GM10248 (cell line): ENCODE measurements around the gene CDC6.

Experiments
- CTCF ChIA-PET: fragments of 300-600 bp; sonication (Branson Sonifier 250); formaldehyde crosslinking; extraction: SDS; loops from one replicate; lab custom pipeline; 2021; ENCODE audit warnings: antibody characterized with exemption; lab: Yijun Ruan, JAX
- POLR2A ChIA-PET: fragments of 350-650 bp; sonication (Branson Sonifier 250); formaldehyde crosslinking; extraction: SDS; loops from one replicate; lab custom pipeline; 2020; ENCODE audit warnings: antibody characterized with exemption; lab: Yijun Ruan, JAX
- DNase-seq: peaks from one replicate; pipeline ENCODE4 v3.0.0; 2012; ENCODE audit errors: extremely low spot score
- CTCF ChIP-seq: IDR thresholded peaks from 2 replicates; pipeline ENCODE4 v1.5.1; 2012; ENCODE audit warnings: mild to moderate bottlenecking, low read depth; ENCODE audit errors: extremely low read depth, missing control alignments, control extremely low read depth

Gene CDC6

GRCh38 chr17:40265337-40265736, 22.3 kb upstream of the CDC6 start:
- ChIA-PET POLR2A (no interaction called here), CTCF (no interaction called here)
- DNase-seq = no peak
- TF ChIP-seq CTCF = no peak

GRCh38 chr17:40266882-40267281, 20.8 kb upstream of the CDC6 start:
- ChIA-PET CTCF (interaction anchor here (1.3 to 1.5 kb wide), 2 partner anchors 98 to 180 kb away, joined by 3 read pairs; no protein-coding TSS in a partner anchor), POLR2A (no interaction called here)
- no peak for DNase-seq
- TF ChIP-seq CTCF = no peak

GRCh38 chr17:40268141-40268712, 19.5 kb upstream of the CDC6 start:
- no peak for TF ChIP-seq CTCF
- ChIA-PET POLR2A (no interaction called here), CTCF (interaction anchor here (0.9 to 1.2 kb wide), 6 partner anchors 8 to 66 kb away, joined by 3 to 6 read pairs (median 4); no protein-coding TSS in a partner anchor)
- no peak for DNase-seq

- CTCF ChIA-PET = interaction anchor here (1.1 to 1.4 kb wide), 2 partner anchors 21 to 80 kb away, joined by 3 read pairs; no protein-coding TSS in a partner anchor
- POLR2A ChIA-PET = no interaction called here
- DNase-seq = no peak
- TF ChIP-seq CTCF = no peak
These were observed 9.3 kb upstream of the CDC6 start for GRCh38 chr17:40278414-40278813.

GRCh38 chr17:40279402-40279801, 8.3 kb upstream of the CDC6 start:
- ChIA-PET CTCF (no interaction called here), POLR2A (no interaction called here)
- no peak for TF ChIP-seq CTCF
- no peak for DNase-seq

GRCh38 chr17:40281663-40282062, 6.0 kb upstream of the CDC6 start:
- CTCF ChIA-PET = interaction anchor here (0.9 to 1.9 kb wide), 7 partner anchors 9 to 170 kb away, joined by 3 to 7 read pairs (median 4); no protein-coding TSS in a partner anchor
- DNase-seq = no peak
- no peak for TF ChIP-seq CTCF
- POLR2A ChIA-PET = no interaction called here
